Measurements from ENCODE around the gene GALNT7. TPM values are rescaled to one million over a fixed set of nuclear protein-coding genes. Genes with fewer than 3 reads are reported as not detected.

GALNT7 gene
- total RNA-seq, 4 donors from 2014 or later: 31.4 to 124 (median 105) TPM

GRCh38 chr4:173240696-173241095 lies 72.1 kb downstream of the GALNT7 start:
- peaks cover 0 to 24% (median 10%) of the 10 kb centered on the region in 4 donors for H3K4me1 ChIP-seq
- H3K27me3 ChIP-seq: no peaks in the 10 kb centered on the region
- H3K27ac ChIP-seq: no peak overlapping the region
- no peak overlapping the region for H3K4me3 ChIP-seq
- H3K36me3 ChIP-seq: no peaks in the 10 kb centered on the region
- in situ Hi-C loops (cut with MboI; ENCODE audit: low pct_ligation_motif_present in 1 of 4, low pct_unique_long_range_greater_than_20kb in 1 of 4, low sequenced_read_pairs in 3 of 4) (no loop called here), intact Hi-C loops (cut with DNase I; ENCODE audit: low total_unique reads) (no loop called here)
- TF ChIP-seq POLR2AphosphoS5 (IDR thresholded peaks at IDR 0.05) (no peak), POLR2A (IDR thresholded peaks at IDR 0.05) (no peak), EP300 (IDR thresholded peaks at IDR 0.05; ENCODE audit: low read depth) (no peak)
- H3K9me3 ChIP-seq: no peaks in the 10 kb centered on the region
- DNase-seq: no peak

GRCh38 chr4:173242466-173243250 lies 74.0 kb downstream of the GALNT7 start:
- no peaks in the 10 kb centered on the region for H3K9me3 ChIP-seq
- whole genome bisulfite sequencing, 2 donors (ENCODE audit: low coverage in 1 of 2): 90 to 95% methylated on average over 2 to 3 of the region's 3 CpGs
- no peak overlapping the region for H3K27ac ChIP-seq
- in situ Hi-C loops (cut with MboI; ENCODE audit: low pct_ligation_motif_present in 1 of 4, low pct_unique_long_range_greater_than_20kb in 1 of 4, low sequenced_read_pairs in 3 of 4) (no loop called here), intact Hi-C loops (cut with DNase I; ENCODE audit: low total_unique reads) (no loop called here)
- TF ChIP-seq CTCF (IDR thresholded peaks at IDR 0.05) (no peak), EP300 (IDR thresholded peaks at IDR 0.05; ENCODE audit: low read depth) (no peak), POLR2AphosphoS5 (IDR thresholded peaks at IDR 0.05) (no peak), POLR2A (IDR thresholded peaks at IDR 0.05) (no peak)
- no peaks in the 10 kb centered on the region for H3K36me3 ChIP-seq
- H3K4me3 ChIP-seq: no peak overlapping the region
- DNase-seq: no peak
- H3K4me1 ChIP-seq: peaks cover 0 to 4% (median 1%) of the 10 kb centered on the region in 4 donors
- no peaks in the 10 kb centered on the region for H3K27me3 ChIP-seq

- no peak for DNase-seq
- H3K27me3 ChIP-seq: no peaks in the 10 kb centered on the region
- no peaks in the 10 kb centered on the region for H3K4me1 ChIP-seq
- intact Hi-C loops (cut with DNase I; ENCODE audit: low total_unique reads) (no loop called here), in situ Hi-C loops (cut with MboI; ENCODE audit: low pct_ligation_motif_present in 1 of 4, low pct_unique_long_range_greater_than_20kb in 1 of 4, low sequenced_read_pairs in 3 of 4) (no loop called here)
- H3K4me3 ChIP-seq: no peak overlapping the region
- H3K36me3 ChIP-seq: no peaks in the 10 kb centered on the region
- H3K9me3 ChIP-seq: no peaks in the 10 kb centered on the region
- no peak overlapping the region for H3K27ac ChIP-seq
- 61 to 71% methylated on average over 3 of the region's 3 CpGs for WGBS, 2 donors (ENCODE audit: low coverage in 1 of 2)
- TF ChIP-seq EP300 (IDR thresholded peaks at IDR 0.05; ENCODE audit: low read depth) (no peak), CTCF (IDR thresholded peaks at IDR 0.05) (no peak), POLR2AphosphoS5 (IDR thresholded peaks at IDR 0.05) (no peak), POLR2A (IDR thresholded peaks at IDR 0.05) (no peak)
These were observed 74.7 kb downstream of the GALNT7 start for GRCh38 chr4:173243321-173243720.

GRCh38 chr4:173243917-173244658 lies 75.5 kb downstream of the GALNT7 start:
- H3K36me3 ChIP-seq: no peaks in the 10 kb centered on the region
- no peaks in the 10 kb centered on the region for H3K27me3 ChIP-seq
- in situ Hi-C loops (cut with MboI; ENCODE audit: low pct_ligation_motif_present in 1 of 4, low pct_unique_long_range_greater_than_20kb in 1 of 4, low sequenced_read_pairs in 3 of 4): no loop called here
- no peak for DNase-seq
- no peak overlapping the region for H3K27ac ChIP-seq
- 89 to 90% methylated on average over 1 to 3 of the region's 3 CpGs for WGBS, 2 donors (ENCODE audit: low coverage in 1 of 2)
- no peak overlapping the region for H3K4me3 ChIP-seq
- no peak for TF ChIP-seq CTCF (IDR thresholded peaks at IDR 0.05)
- TF ChIP-seq POLR2AphosphoS5 (IDR thresholded peaks at IDR 0.05): no peak
- TF ChIP-seq POLR2A (IDR thresholded peaks at IDR 0.05): no peak
- TF ChIP-seq EP300 (IDR thresholded peaks at IDR 0.05; ENCODE audit: low read depth): no peak
- no peaks in the 10 kb centered on the region for H3K9me3 ChIP-seq
- no peaks in the 10 kb centered on the region for H3K4me1 ChIP-seq
- intact Hi-C loops (cut with DNase I; ENCODE audit: low total_unique reads): no loop called here
